ENCODE results near the gene GPR149. TPM values are rescaled to one million over a fixed set of nuclear protein-coding genes. Genes with fewer than 3 reads are reported as not detected.
A peak's percentile ranks its signal among the peaks of the same experiment; 100 is the strongest.

GPR149 gene
- polyA plus RNA-seq, 4 donors = 0.21 TPM; not detected in 3

GRCh38 chr3:154367221-154367620 lies 62.8 kb downstream of the GPR149 start:
- Histone ChIP-seq H3K4me3 (ENCODE audit: low read depth in 1 of 3, low read length in 3 of 3) (no peak overlapping the region), H3K27ac (ENCODE audit: low read depth in 1 of 3, low read length in 2 of 3) (no peak overlapping the region), H3K4me1 (ENCODE audit: control insufficient read depth in 3 of 3, insufficient read depth in 2 of 3, low read depth in 1 of 3, low read length in 2 of 3) (no peaks in the 10 kb centered on the region), H3K36me3 (ENCODE audit: control insufficient read depth in 3 of 3, insufficient read depth in 2 of 3, low read depth in 1 of 3, low read length in 3 of 3) (no peaks in the 10 kb centered on the region), H3K27me3 (ENCODE audit: control insufficient read depth in 3 of 3, insufficient read depth in 3 of 3, low read length in 3 of 3) (no peaks in the 10 kb centered on the region), H3K9me3 (ENCODE audit: control insufficient read depth in 2 of 2, insufficient read depth in 1 of 2, low read depth in 1 of 2, low read length in 1 of 2) (peaks cover 0 to 9% of the 10 kb centered on the region in 2 donors)
- no peak for FAIRE-seq
- no peak for DNase-seq
- WGBS, 3 donors = 7 to 15% (median 10%) methylated on average over 3 of the region's 3 CpGs

- DNase-seq = no peak
- no peak for FAIRE-seq
- Histone ChIP-seq H3K9me3 (ENCODE audit: control insufficient read depth in 2 of 2, insufficient read depth in 1 of 2, low read depth in 1 of 2, low read length in 1 of 2) (peaks cover 0 to 9% of the 10 kb centered on the region in 2 donors), H3K4me3 (ENCODE audit: low read depth in 1 of 3, low read length in 3 of 3) (no peak overlapping the region), H3K36me3 (ENCODE audit: control insufficient read depth in 3 of 3, insufficient read depth in 2 of 3, low read depth in 1 of 3, low read length in 3 of 3) (no peaks in the 10 kb centered on the region), H3K27ac (ENCODE audit: low read depth in 1 of 3, low read length in 2 of 3) (no peak overlapping the region), H3K4me1 (ENCODE audit: control insufficient read depth in 3 of 3, insufficient read depth in 2 of 3, low read depth in 1 of 3, low read length in 2 of 3) (no peaks in the 10 kb centered on the region), H3K27me3 (ENCODE audit: control insufficient read depth in 3 of 3, insufficient read depth in 3 of 3, low read length in 3 of 3) (no peaks in the 10 kb centered on the region)
Observed at GRCh38 chr3:154364849-154365248, 65.1 kb downstream of the GPR149 start.

- no peak for FAIRE-seq
- 39 to 64% (median 55%) methylated on average over 1 of the region's 1 CpG for WGBS, 3 donors
- no peaks in the 10 kb centered on the region for H3K36me3 ChIP-seq (ENCODE audit: control insufficient read depth in 3 of 3, insufficient read depth in 2 of 3, low read depth in 1 of 3, low read length in 3 of 3)
- H3K27me3 ChIP-seq (ENCODE audit: control insufficient read depth in 3 of 3, insufficient read depth in 3 of 3, low read length in 3 of 3) = no peaks in the 10 kb centered on the region
- no peaks in the 10 kb centered on the region for H3K4me1 ChIP-seq (ENCODE audit: control insufficient read depth in 3 of 3, insufficient read depth in 2 of 3, low read depth in 1 of 3, low read length in 2 of 3)
- no peak overlapping the region for H3K27ac ChIP-seq (ENCODE audit: low read depth in 1 of 3, low read length in 2 of 3)
- DNase-seq = no peak
- peaks cover 0 to 9% of the 10 kb centered on the region in 2 donors for H3K9me3 ChIP-seq (ENCODE audit: control insufficient read depth in 2 of 2, insufficient read depth in 1 of 2, low read depth in 1 of 2, low read length in 1 of 2)
- no peak overlapping the region for H3K4me3 ChIP-seq (ENCODE audit: low read depth in 1 of 3, low read length in 3 of 3)
Observed at GRCh38 chr3:154361099-154361498, 68.9 kb downstream of the GPR149 start.

- Histone ChIP-seq H3K27ac (ENCODE audit: low read depth in 1 of 3, low read length in 2 of 3) (no peak overlapping the region), H3K27me3 (ENCODE audit: control insufficient read depth in 3 of 3, insufficient read depth in 3 of 3, low read length in 3 of 3) (peaks cover 0 to 3% (median 0%) of the 10 kb centered on the region in 3 donors), H3K4me1 (ENCODE audit: control insufficient read depth in 3 of 3, insufficient read depth in 2 of 3, low read depth in 1 of 3, low read length in 2 of 3) (no peaks in the 10 kb centered on the region), H3K9me3 (ENCODE audit: control insufficient read depth in 2 of 2, insufficient read depth in 1 of 2, low read depth in 1 of 2, low read length in 1 of 2) (peaks cover 0 to 4% of the 10 kb centered on the region in 2 donors), H3K36me3 (ENCODE audit: control insufficient read depth in 3 of 3, insufficient read depth in 2 of 3, low read depth in 1 of 3, low read length in 3 of 3) (no peaks in the 10 kb centered on the region), H3K4me3 (ENCODE audit: low read depth in 1 of 3, low read length in 3 of 3) (no peak overlapping the region)
- FAIRE-seq (no peak), DNase-seq (peak; percentile 25 to 30)
- WGBS, 3 donors = 9 to 35% (median 12%) methylated on average over 1 of the region's 1 CpG
Observed at GRCh38 chr3:154356009-154356408, 74.0 kb downstream of the GPR149 start.

GRCh38 chr3:154349223-154349622 lies 80.8 kb downstream of the GPR149 start:
- Histone ChIP-seq H3K4me3 (ENCODE audit: low read depth in 1 of 3, low read length in 3 of 3) (no peak overlapping the region), H3K27ac (ENCODE audit: low read depth in 1 of 3, low read length in 2 of 3) (no peak overlapping the region), H3K9me3 (ENCODE audit: control insufficient read depth in 2 of 2, insufficient read depth in 1 of 2, low read depth in 1 of 2, low read length in 1 of 2) (no peaks in the 10 kb centered on the region), H3K36me3 (ENCODE audit: control insufficient read depth in 3 of 3, insufficient read depth in 2 of 3, low read depth in 1 of 3, low read length in 3 of 3) (no peaks in the 10 kb centered on the region), H3K27me3 (ENCODE audit: control insufficient read depth in 3 of 3, insufficient read depth in 3 of 3, low read length in 3 of 3) (no peaks in the 10 kb centered on the region), H3K4me1 (ENCODE audit: control insufficient read depth in 3 of 3, insufficient read depth in 2 of 3, low read depth in 1 of 3, low read length in 2 of 3) (no peaks in the 10 kb centered on the region)
- 49 to 61% (median 56%) methylated on average over 2 of the region's 2 CpGs for WGBS, 3 donors
- DNase-seq (no peak), FAIRE-seq (no peak)

GRCh38 chr3:154345422-154346122 lies 84.4 kb downstream of the GPR149 start:
- DNase-seq = no peak
- H3K4me1 ChIP-seq (ENCODE audit: control insufficient read depth in 3 of 3, insufficient read depth in 2 of 3, low read depth in 1 of 3, low read length in 2 of 3) = no peaks in the 10 kb centered on the region
- H3K36me3 ChIP-seq (ENCODE audit: control insufficient read depth in 3 of 3, insufficient read depth in 2 of 3, low read depth in 1 of 3, low read length in 3 of 3) = no peaks in the 10 kb centered on the region
- WGBS, 3 donors = 17 to 67% (median 18%) methylated on average over 2 of the region's 2 CpGs
- H3K4me3 ChIP-seq (ENCODE audit: low read depth in 1 of 3, low read length in 3 of 3) = no peak overlapping the region
- no peak for FAIRE-seq
- peaks cover 0 to 4% (median 0%) of the 10 kb centered on the region in 3 donors for H3K27me3 ChIP-seq (ENCODE audit: control insufficient read depth in 3 of 3, insufficient read depth in 3 of 3, low read length in 3 of 3)
- H3K27ac ChIP-seq (ENCODE audit: low read depth in 1 of 3, low read length in 2 of 3) = no peak overlapping the region
- H3K9me3 ChIP-seq (ENCODE audit: control insufficient read depth in 2 of 2, insufficient read depth in 1 of 2, low read depth in 1 of 2, low read length in 1 of 2) = no peaks in the 10 kb centered on the region

- H3K4me3 ChIP-seq (ENCODE audit: low read depth in 1 of 3, low read length in 3 of 3) = no peak overlapping the region
- H3K36me3 ChIP-seq (ENCODE audit: control insufficient read depth in 3 of 3, insufficient read depth in 2 of 3, low read depth in 1 of 3, low read length in 3 of 3) = no peaks in the 10 kb centered on the region
- DNase-seq (no peak), FAIRE-seq (no peak)
- no peaks in the 10 kb centered on the region for H3K4me1 ChIP-seq (ENCODE audit: control insufficient read depth in 3 of 3, insufficient read depth in 2 of 3, low read depth in 1 of 3, low read length in 2 of 3)
- 59 to 73% (median 59%) methylated on average over 4 of the region's 4 CpGs for WGBS, 3 donors
- no peaks in the 10 kb centered on the region for H3K9me3 ChIP-seq (ENCODE audit: control insufficient read depth in 2 of 2, insufficient read depth in 1 of 2, low read depth in 1 of 2, low read length in 1 of 2)
- peaks cover 0 to 9% (median 0%) of the 10 kb centered on the region in 3 donors for H3K27me3 ChIP-seq (ENCODE audit: control insufficient read depth in 3 of 3, insufficient read depth in 3 of 3, low read length in 3 of 3)
- no peak overlapping the region for H3K27ac ChIP-seq (ENCODE audit: low read depth in 1 of 3, low read length in 2 of 3)
Observed at GRCh38 chr3:154338570-154338969, 91.4 kb downstream of the GPR149 start.

GRCh38 chr3:154338008-154338407 lies 92.0 kb downstream of the GPR149 start:
- peaks cover 0 to 10% (median 0%) of the 10 kb centered on the region in 3 donors for H3K27me3 ChIP-seq (ENCODE audit: control insufficient read depth in 3 of 3, insufficient read depth in 3 of 3, low read length in 3 of 3)
- H3K4me1 ChIP-seq (ENCODE audit: control insufficient read depth in 3 of 3, insufficient read depth in 2 of 3, low read depth in 1 of 3, low read length in 2 of 3) = no peaks in the 10 kb centered on the region
- FAIRE-seq (no peak), DNase-seq (no peak)
- no peaks in the 10 kb centered on the region for H3K36me3 ChIP-seq (ENCODE audit: control insufficient read depth in 3 of 3, insufficient read depth in 2 of 3, low read depth in 1 of 3, low read length in 3 of 3)
- 87 to 90% (median 88%) methylated on average over 6 of the region's 6 CpGs for WGBS, 3 donors
- H3K9me3 ChIP-seq (ENCODE audit: control insufficient read depth in 2 of 2, insufficient read depth in 1 of 2, low read depth in 1 of 2, low read length in 1 of 2) = no peaks in the 10 kb centered on the region
- no peak overlapping the region for H3K27ac ChIP-seq (ENCODE audit: low read depth in 1 of 3, low read length in 2 of 3)
- no peak overlapping the region for H3K4me3 ChIP-seq (ENCODE audit: low read depth in 1 of 3, low read length in 3 of 3)

GRCh38 chr3:154334973-154335420 lies 95.0 kb downstream of the GPR149 start:
- no peak overlapping the region for H3K27ac ChIP-seq (ENCODE audit: low read depth in 1 of 3, low read length in 2 of 3)
- peaks cover 0 to 23% (median 0%) of the 10 kb centered on the region in 3 donors for H3K27me3 ChIP-seq (ENCODE audit: control insufficient read depth in 3 of 3, insufficient read depth in 3 of 3, low read length in 3 of 3)
- H3K9me3 ChIP-seq (ENCODE audit: control insufficient read depth in 2 of 2, insufficient read depth in 1 of 2, low read depth in 1 of 2, low read length in 1 of 2) = no peaks in the 10 kb centered on the region
- no peaks in the 10 kb centered on the region for H3K36me3 ChIP-seq (ENCODE audit: control insufficient read depth in 3 of 3, insufficient read depth in 2 of 3, low read depth in 1 of 3, low read length in 3 of 3)
- WGBS, 3 donors = 7 to 14% (median 13%) methylated on average over 3 of the region's 3 CpGs
- H3K4me3 ChIP-seq (ENCODE audit: low read depth in 1 of 3, low read length in 3 of 3) = no peak overlapping the region
- FAIRE-seq (peak; percentile 68), DNase-seq (peak; percentile 18 to 37)
- no peaks in the 10 kb centered on the region for H3K4me1 ChIP-seq (ENCODE audit: control insufficient read depth in 3 of 3, insufficient read depth in 2 of 3, low read depth in 1 of 3, low read length in 2 of 3)
